ENCODE measurements around the gene LYST.

Gene LYST

GRCh38 chr1:235831148-235831547 lies 35.6 kb downstream of the LYST start:
- peak; percentile 36 for DNase-seq (ENCODE audit: low spot score)
- TF ChIP-seq CTCF (IDR thresholded peaks at IDR 0.05; ENCODE audit: extremely low read depth, insufficient read depth, missing control alignments), result no peak
- in situ Hi-C loops (cut with MboI; ENCODE audit: low pct_unique_long_range_greater_than_20kb, low sequenced_read_pairs, unreplicated experiment), result no loop called here

GRCh38 chr1:235826102-235826854 lies 40.4 kb downstream of the LYST start:
- TF ChIP-seq CTCF (IDR thresholded peaks at IDR 0.05; ENCODE audit: extremely low read depth, insufficient read depth, missing control alignments), result no peak
- in situ Hi-C loops (cut with MboI; ENCODE audit: low pct_unique_long_range_greater_than_20kb, low sequenced_read_pairs, unreplicated experiment), result no loop called here
- no peak for DNase-seq (ENCODE audit: low spot score)

- no peak for DNase-seq (ENCODE audit: low spot score)
- in situ Hi-C loops (cut with MboI; ENCODE audit: low pct_unique_long_range_greater_than_20kb, low sequenced_read_pairs, unreplicated experiment), result no loop called here
- TF ChIP-seq CTCF (IDR thresholded peaks at IDR 0.05; ENCODE audit: extremely low read depth, insufficient read depth, missing control alignments), result no peak
These were observed 41.5 kb downstream of the LYST start for GRCh38 chr1:235825229-235825628.

- no peak for DNase-seq (ENCODE audit: low spot score)
- in situ Hi-C loops (cut with MboI; ENCODE audit: low pct_unique_long_range_greater_than_20kb, low sequenced_read_pairs, unreplicated experiment), result no loop called here
- TF ChIP-seq CTCF (IDR thresholded peaks at IDR 0.05; ENCODE audit: extremely low read depth, insufficient read depth, missing control alignments), result no peak
These were observed 43.0 kb downstream of the LYST start for GRCh38 chr1:235823684-235824083.

GRCh38 chr1:235822685-235823084 lies 44.0 kb downstream of the LYST start:
- no peak for TF ChIP-seq CTCF (IDR thresholded peaks at IDR 0.05; ENCODE audit: extremely low read depth, insufficient read depth, missing control alignments)
- in situ Hi-C loops (cut with MboI; ENCODE audit: low pct_unique_long_range_greater_than_20kb, low sequenced_read_pairs, unreplicated experiment), result no loop called here
- no peak for DNase-seq (ENCODE audit: low spot score)

- TF ChIP-seq CTCF (IDR thresholded peaks at IDR 0.05; ENCODE audit: extremely low read depth, insufficient read depth, missing control alignments), result no peak
- in situ Hi-C loops (cut with MboI; ENCODE audit: low pct_unique_long_range_greater_than_20kb, low sequenced_read_pairs, unreplicated experiment), result no loop called here
- no peak for DNase-seq (ENCODE audit: low spot score)
These were observed 45.2 kb downstream of the LYST start for GRCh38 chr1:235821361-235821981.
